HT-29 (cell line): Measurements from ENCODE around the gene C17orf78. TPM values are rescaled to one million over a fixed set of nuclear protein-coding genes. Genes with fewer than 3 reads are reported as not detected.
"Not testable (repeated sequence)": the region's sequence is repeated elsewhere in the genome, so short reads cannot be mapped to it uniquely, and the experiment has no call there.

Experiments used
- DNase-seq: peaks from one replicate; pipeline ENCODE4 v3.0.0-alpha.2; 2015; ENCODE audit warnings: low spot score
- total RNA-seq: library from RNA; depleted of rRNA; stranded (reverse); fragments of >200 nt; shearing (Covaris generic); gene quantifications from 2 replicates; pipeline ENCODE4 v1.2.3, GENCODE V29; 2014; rRNA removed

The C17orf78 gene
- total RNA-seq, 1 experiment from 2014 or later: not detected

DNA sequence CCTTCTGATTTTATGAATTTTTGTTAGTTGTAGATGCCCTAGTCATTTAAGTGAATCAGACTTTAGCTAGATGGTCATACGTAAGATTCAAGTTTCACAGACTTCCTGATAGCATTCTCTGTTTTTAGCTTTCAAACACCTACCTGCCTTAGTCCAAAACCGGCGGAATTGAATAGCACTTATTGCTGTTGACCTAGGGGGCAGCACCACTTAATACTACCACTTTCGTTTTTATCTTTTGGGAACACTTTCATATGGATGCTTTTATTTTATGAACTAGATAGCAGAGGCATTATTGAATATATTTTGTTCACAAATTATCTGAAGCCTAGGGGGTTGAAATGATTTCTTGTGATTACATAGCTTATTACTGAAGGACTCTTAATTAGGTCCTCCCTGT lies 62.4 kb downstream of the C17orf78 start:
- peak; percentile 27 for DNase-seq

DNA sequence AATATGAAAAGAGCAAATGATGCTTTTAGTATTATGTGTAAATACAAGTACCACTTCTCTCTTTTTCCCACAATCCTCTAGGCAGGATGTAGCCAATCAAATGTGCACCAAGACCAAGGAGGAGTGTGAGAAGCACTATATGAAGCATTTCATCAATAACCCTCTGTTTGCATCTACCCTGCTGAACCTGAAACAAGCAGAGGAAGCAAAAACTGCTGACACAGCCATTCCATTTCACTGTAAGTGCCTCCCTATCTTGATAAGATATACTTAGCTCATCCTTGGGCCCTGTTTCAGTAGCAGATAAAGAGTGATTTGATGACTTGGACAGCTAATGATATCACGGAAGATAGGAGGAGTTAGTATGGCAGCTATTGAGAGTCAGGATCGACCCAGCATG lies 64.6 kb downstream of the C17orf78 start:
- no peak for DNase-seq

GRCh38 chr17:37441369-37442014 lies 65.7 kb downstream of the C17orf78 start:
- not testable (repeated sequence) for DNase-seq

Other genes with a start within 250 kb of the C17orf78 start
- 84.4 and 111 TPM in 2 replicates for gene ACACA, start 30.9 kb downstream of the C17orf78 start, total RNA-seq
- 20.0 and 30.6 TPM in 2 replicates for gene TADA2A, start 30.9 kb downstream of the C17orf78 start, total RNA-seq
- gene DUSP14, start 113.9 kb downstream of the C17orf78 start, total RNA-seq: 64.2 and 71.4 TPM in 2 replicates
- gene SYNRG, start 233.4 kb downstream of the C17orf78 start, total RNA-seq: 6.7 and 7.1 TPM in 2 replicates